ENCODE measurements around the gene RASGEF1C. TPM values are rescaled to one million over a fixed set of nuclear protein-coding genes. Genes with fewer than 3 reads are reported as not detected.

RASGEF1C gene
- total RNA-seq, 4 donors from 2014 or later: 1.2 to 3.1 (median 2.5) TPM

- WGBS: 95% methylated on average over 24 of the region's 24 CpGs
- Histone ChIP-seq H3K27me3 (peaks cover 0 to 6% (median 0%) of the 10 kb centered on the region in 4 donors), H3K4me1 (no peaks in the 10 kb centered on the region), H3K9me3 (no peaks in the 10 kb centered on the region), H3K27ac (replicated peaks in 1 of 4) (no peak overlapping the region), H3K4me3 (no peak overlapping the region), H3K36me3 (no peaks in the 10 kb centered on the region)
- DNase-seq (ENCODE audit: extremely low spot score): no peak
- intact Hi-C loops (cut with DNase I): no loop called here
- TF ChIP-seq CTCF (IDR thresholded peaks at IDR 0.05) (no peak), POLR2A (IDR thresholded peaks at IDR 0.05; ENCODE audit: low read depth) (no peak), EP300 (IDR thresholded peaks at IDR 0.05) (no peak), POLR2AphosphoS5 (IDR thresholded peaks at IDR 0.05) (no peak)
Measured at GRCh38 chr5:180193749-180194375, 15.1 kb downstream of the RASGEF1C start.

GRCh38 chr5:180191716-180192115 is 17.3 kb downstream of the RASGEF1C start:
- no peak for DNase-seq (ENCODE audit: extremely low spot score)
- Histone ChIP-seq H3K4me1 (no peaks in the 10 kb centered on the region), H3K4me3 (no peak overlapping the region), H3K27me3 (no peaks in the 10 kb centered on the region), H3K9me3 (peaks cover 0 to 9% (median 5%) of the 10 kb centered on the region in 4 donors), H3K27ac (replicated peaks in 1 of 4) (no peak overlapping the region), H3K36me3 (no peaks in the 10 kb centered on the region)
- 50% methylated on average over 5 of the region's 6 CpGs for WGBS
- intact Hi-C loops (cut with DNase I): no loop called here
- TF ChIP-seq EP300 (IDR thresholded peaks at IDR 0.05) (no peak), CTCF (IDR thresholded peaks at IDR 0.05) (no peak), POLR2A (IDR thresholded peaks at IDR 0.05; ENCODE audit: low read depth) (no peak), POLR2AphosphoS5 (IDR thresholded peaks at IDR 0.05) (no peak)

GRCh38 chr5:180187767-180188166 is 21.2 kb downstream of the RASGEF1C start:
- TF ChIP-seq EP300 (IDR thresholded peaks at IDR 0.05): no peak
- no peak for TF ChIP-seq POLR2A (IDR thresholded peaks at IDR 0.05; ENCODE audit: low read depth)
- no peak for TF ChIP-seq POLR2AphosphoS5 (IDR thresholded peaks at IDR 0.05)
- TF ChIP-seq CTCF (IDR thresholded peaks at IDR 0.05): no peak
- DNase-seq (ENCODE audit: extremely low spot score): no peak

DNA sequence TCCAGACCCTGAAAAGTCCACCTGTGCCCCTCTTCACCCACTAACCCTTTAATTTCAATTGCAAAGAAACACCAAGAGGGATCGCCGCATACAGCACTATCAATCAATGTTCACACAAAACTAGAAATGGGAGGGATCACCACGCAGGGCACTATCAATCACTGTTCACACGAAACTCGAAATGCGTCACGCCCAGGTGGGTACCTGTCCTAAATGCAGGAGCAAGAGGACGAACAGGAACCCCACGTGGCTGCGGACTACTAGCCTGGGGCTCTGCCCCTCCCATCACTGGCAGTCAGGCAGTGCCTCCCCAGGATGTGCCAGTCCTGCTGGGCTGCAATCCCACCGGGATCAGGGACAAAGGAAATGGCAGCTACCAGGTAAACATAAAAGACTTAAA is 28.2 kb downstream of the RASGEF1C start:
- TF ChIP-seq POLR2AphosphoS5 (IDR thresholded peaks at IDR 0.05): no peak
- TF ChIP-seq POLR2A (IDR thresholded peaks at IDR 0.05; ENCODE audit: low read depth): no peak
- TF ChIP-seq CTCF (IDR thresholded peaks at IDR 0.05): no peak
- TF ChIP-seq EP300 (IDR thresholded peaks at IDR 0.05): no peak
- H3K27me3 ChIP-seq: peaks cover 0 to 34% (median 0%) of the 10 kb centered on the region in 4 donors
- DNase-seq (ENCODE audit: extremely low spot score): no peak
- intact Hi-C loops (cut with DNase I): no loop called here
- WGBS: 82% methylated on average over 11 of the region's 11 CpGs
- H3K4me3 ChIP-seq: no peak overlapping the region
- H3K36me3 ChIP-seq: no peaks in the 10 kb centered on the region
- H3K9me3 ChIP-seq: peaks cover 0 to 5% (median 2%) of the 10 kb centered on the region in 4 donors
- H3K4me1 ChIP-seq: peaks cover 0 to 12% (median 4%) of the 10 kb centered on the region in 4 donors
- H3K27ac ChIP-seq (replicated peaks in 1 of 4): no peak overlapping the region

More at GRCh38 chr5:180187767-180188166, 21.2 kb downstream of the RASGEF1C start:
- peaks cover 0 to 13% (median 10%) of the 10 kb centered on the region in 4 donors for H3K9me3 ChIP-seq
- intact Hi-C loops (cut with DNase I): no loop called here
- H3K4me1 ChIP-seq: no peaks in the 10 kb centered on the region
- H3K27me3 ChIP-seq: peaks cover 0 to under 1% (median 0%) of the 10 kb centered on the region in 4 donors
- no peaks in the 10 kb centered on the region for H3K36me3 ChIP-seq
- H3K27ac ChIP-seq (replicated peaks in 1 of 4): no peak overlapping the region
- WGBS: 77% methylated on average over 2 of the region's 2 CpGs
- no peak overlapping the region for H3K4me3 ChIP-seq
